ENCODE results near the gene RBM8A. TPM values are rescaled to one million over a fixed set of nuclear protein-coding genes. Genes with fewer than 3 reads are reported as not detected.

Gene RBM8A
- total and polyA plus RNA-seq, 4 donors, result 48.8 to 66.2 (median 57.5) TPM

GRCh38 chr1:145916745-145917144, 10.5 kb downstream of the RBM8A start (continued):
- TF ChIP-seq ZBTB33 (IDR thresholded peaks at IDR 0.05), result no peak

- Histone ChIP-seq H3K27me3 (ENCODE audit: control insufficient read depth in 4 of 4, insufficient read depth in 4 of 4, low read length in 3 of 4) (no peaks in the 10 kb centered on the region), H3K4me1 (ENCODE audit: control insufficient read depth in 4 of 4, insufficient read depth in 4 of 4, low read length in 3 of 4) (peaks cover 0 to 3% (median 0%) of the 10 kb centered on the region in 4 donors), H3K9ac (ENCODE audit: low read depth in 1 of 2, low read length in 2 of 2) (no peak overlapping the region), H3K9me3 (ENCODE audit: control insufficient read depth in 4 of 4, low read length in 3 of 4) (no peaks in the 10 kb centered on the region), H3K36me3 (ENCODE audit: control insufficient read depth in 4 of 4, insufficient read depth in 3 of 4, low read depth in 1 of 4, low read length in 3 of 4) (peaks cover 7 to 20% (median 14%) of the 10 kb centered on the region in 4 donors), H3K4me3 (ENCODE audit: low read depth in 1 of 3, low read length in 3 of 3) (no peak overlapping the region), H3K27ac (ENCODE audit: low read depth in 1 of 2, low read length in 2 of 2) (no peak overlapping the region)
- no peak for TF ChIP-seq HNF4A (conservative IDR thresholded peaks at IDR 0.05)
- no peak for TF ChIP-seq EGR1 (IDR thresholded peaks at IDR 0.05; ENCODE audit: low read depth in 2 of 2)
- no peak for TF ChIP-seq GABPA (IDR thresholded peaks at IDR 0.05 in 1 of 2, conservative IDR thresholded peaks at IDR 0.05 in 1 of 2)
- TF ChIP-seq FOXA1 (IDR thresholded peaks at IDR 0.05), result no peak
- no peak for TF ChIP-seq HNF4G (IDR thresholded peaks at IDR 0.05)
- no peak for TF ChIP-seq JUND (IDR thresholded peaks at IDR 0.05)
- TF ChIP-seq FOXA2 (IDR thresholded peaks at IDR 0.05), result no peak
- TF ChIP-seq NR2F2 (IDR thresholded peaks at IDR 0.05), result no peak
- TF ChIP-seq ATF3 (IDR thresholded peaks at IDR 0.05), result no peak
- no peak for TF ChIP-seq RAD21 (IDR thresholded peaks at IDR 0.05)
- TF ChIP-seq CTCF (IDR thresholded peaks at IDR 0.05; ENCODE audit: low read depth, low read length, missing input control), result no peak
- TF ChIP-seq YY1 (IDR thresholded peaks at IDR 0.05), result no peak
- no peak for TF ChIP-seq REST (IDR thresholded peaks at IDR 0.05)
- TF ChIP-seq SP1 (IDR thresholded peaks at IDR 0.05), result no peak
- TF ChIP-seq RXRA (IDR thresholded peaks at IDR 0.05), result no peak
- TF ChIP-seq MAX (IDR thresholded peaks at IDR 0.05), result no peak
- TF ChIP-seq TAF1 (conservative IDR thresholded peaks at IDR 0.05), result no peak
- no peak for TF ChIP-seq ZBTB33 (IDR thresholded peaks at IDR 0.05)
- WGBS, result 83% methylated on average over 11 of the region's 11 CpGs
- DNase-seq (ENCODE audit: low spot score), result no peak
Measured at GRCh38 chr1:145912128-145912641, 15.1 kb downstream of the RBM8A start.
